CD4-positive, alpha-beta T cell treated with Interferon gamma for 1 hour (primary cell): Measurements from ENCODE around the gene MYDGF.

ENCODE experiments used
- DNase-seq: peaks from one replicate; pipeline ENCODE4 v3.0.0-alpha.2; 2020

MYDGF gene

DNA sequence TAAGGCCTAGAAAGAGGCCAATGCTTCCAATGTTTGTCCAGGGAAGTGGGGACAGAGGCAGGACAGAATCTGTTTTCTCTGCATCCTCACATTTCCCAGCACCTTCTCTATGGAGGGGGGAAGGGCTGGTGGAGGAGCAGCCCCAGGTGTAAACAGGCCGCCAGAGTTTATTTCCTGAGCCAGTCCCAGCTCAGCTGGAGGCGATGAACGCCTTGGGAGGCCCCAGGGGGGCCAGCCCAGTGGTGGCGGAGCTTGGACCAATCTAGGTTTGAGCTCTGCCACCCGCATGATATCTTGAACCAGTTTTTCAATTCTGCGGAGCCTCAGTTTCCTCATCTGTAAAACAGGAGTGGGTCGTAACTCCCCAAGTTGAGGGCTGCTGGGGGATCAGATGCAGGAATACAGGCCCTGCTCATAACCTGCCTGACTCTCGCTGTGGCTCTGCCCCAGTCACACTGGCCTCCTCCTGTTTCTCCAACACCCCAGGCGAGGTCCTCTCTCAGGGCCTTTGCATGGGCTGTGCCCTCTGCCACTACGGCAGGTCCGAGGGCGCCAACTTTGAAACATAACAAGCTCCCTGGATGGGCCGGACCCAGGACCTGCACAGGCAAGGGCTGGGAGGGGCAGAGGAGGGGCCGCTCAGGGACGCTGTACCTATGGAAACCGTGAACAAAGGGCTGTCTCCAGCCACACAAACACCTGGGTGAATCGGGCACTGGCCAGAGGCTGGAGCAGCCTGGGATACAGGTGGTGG lies 29.7 kb downstream of the MYDGF start:
- no peak for DNase-seq

DNA sequence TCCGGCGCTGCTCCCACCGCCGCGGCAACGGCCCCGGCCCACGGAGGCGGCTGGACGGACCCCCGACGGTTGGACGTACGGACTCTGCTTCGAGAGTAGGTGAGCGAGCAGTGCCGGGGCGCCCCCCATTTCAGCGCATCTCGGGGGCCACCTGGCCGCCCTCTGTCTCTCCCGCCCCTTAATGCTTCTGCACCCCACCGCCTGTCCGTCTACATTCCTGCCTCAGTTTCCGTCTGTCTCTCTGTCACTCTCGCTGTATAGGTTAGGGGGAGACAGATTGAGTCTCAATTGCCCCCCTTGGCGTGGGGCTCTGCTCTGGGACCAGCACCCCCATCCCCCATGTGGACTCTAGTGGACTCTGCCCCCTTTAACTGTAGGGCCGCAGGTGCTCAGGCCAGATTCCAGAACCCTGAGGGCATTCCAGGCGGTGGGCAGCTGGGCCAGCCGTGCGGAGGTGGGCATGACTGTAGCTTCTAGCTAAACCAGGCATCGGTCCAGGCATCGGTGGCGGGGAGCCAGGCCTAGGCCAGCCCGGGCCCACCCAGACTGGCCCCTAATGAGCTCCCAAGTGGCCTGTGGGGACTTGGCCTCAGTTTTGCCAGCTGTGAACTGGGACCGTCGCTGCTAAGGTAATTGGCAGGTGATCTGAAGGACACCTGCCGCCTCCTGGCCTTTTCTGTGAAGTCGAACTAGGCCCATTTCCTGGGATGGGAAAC lies 30.5 kb downstream of the MYDGF start:
- DNase-seq: no peak

DNA sequence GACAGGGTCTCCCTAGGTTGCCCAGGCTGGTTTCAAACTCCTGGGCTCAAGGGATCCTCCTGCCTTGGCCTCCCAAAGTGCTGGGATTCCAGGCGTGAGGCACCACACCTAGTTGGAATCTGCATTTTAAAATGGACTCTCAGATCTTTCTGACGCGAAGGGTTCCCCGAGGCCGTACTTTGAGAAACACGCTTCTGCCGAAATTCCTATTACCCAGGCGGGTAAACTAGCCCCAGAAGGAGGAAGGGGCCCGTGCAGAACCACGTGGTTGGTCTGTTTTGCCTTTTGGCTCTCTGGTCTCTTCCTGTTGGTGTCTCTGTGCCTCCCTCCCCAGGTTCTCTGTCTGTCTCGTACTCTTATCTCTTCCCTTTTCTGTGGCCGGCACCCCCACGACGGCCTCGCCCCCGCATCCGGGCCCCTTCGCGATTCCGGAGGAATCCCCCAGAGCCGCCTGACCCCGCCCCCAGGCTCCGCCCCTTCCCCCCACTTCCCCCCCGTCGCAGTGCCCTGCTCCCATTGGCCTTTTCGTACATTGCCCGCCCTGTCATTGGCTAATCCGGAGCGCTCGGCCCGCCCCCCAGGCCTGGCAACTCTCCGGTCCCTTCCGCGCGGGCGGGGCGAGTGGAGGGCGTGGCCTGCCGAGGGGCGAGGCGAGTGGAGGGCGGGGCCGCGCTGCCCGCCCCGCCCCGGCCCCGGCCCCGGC lies 31.2 kb downstream of the MYDGF start, which contains the start of gene TNFAIP8L1:
TNFAIP8L1 (plus strand) TSS at position 689 of the 703 bp plus-strand sequence. CDS start 12,354 bp downstream, outside the sequence.
- DNase-seq: peak; percentile 98

DNA sequence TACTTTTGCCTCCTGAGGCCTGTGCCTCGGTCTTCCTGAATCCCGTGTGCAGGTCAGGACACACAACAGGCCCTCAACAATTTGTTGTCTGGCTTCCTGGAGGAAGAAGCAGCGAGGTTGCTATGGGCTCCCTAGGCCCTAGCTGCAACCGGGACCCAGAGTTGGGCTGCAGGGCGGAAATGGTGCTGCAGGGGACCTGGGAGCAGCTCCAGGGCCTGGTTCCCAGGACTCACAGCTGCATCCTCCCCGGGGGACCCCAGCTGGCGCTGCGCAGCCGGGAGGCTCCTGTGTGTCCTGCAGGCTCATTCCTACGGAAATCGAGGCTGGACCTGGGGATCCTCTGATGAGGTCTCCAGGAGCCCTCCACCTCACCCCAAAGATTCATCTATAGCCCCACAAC lies 31.8 kb downstream of the MYDGF start:
- DNase-seq: no peak

DNA sequence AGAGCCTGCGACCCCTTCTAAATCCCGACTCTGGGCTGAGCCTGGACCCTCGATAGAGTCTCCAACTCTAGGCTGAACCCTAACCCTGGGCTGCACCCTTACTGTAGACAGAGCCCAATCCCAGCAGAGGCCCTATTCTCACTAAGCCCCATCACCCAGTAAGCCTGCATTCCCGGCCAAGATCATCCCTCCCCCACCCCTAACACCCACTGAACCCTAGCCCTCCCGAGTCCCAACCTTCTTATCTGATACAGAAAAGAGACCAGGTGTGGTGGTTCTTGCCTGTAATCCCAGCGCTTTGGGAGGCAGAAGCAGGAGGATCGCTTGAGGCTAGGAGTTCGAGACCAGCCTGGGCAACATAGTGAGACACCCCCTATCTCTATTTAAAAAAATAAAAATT lies 33.4 kb downstream of the MYDGF start:
- no peak for DNase-seq

DNA sequence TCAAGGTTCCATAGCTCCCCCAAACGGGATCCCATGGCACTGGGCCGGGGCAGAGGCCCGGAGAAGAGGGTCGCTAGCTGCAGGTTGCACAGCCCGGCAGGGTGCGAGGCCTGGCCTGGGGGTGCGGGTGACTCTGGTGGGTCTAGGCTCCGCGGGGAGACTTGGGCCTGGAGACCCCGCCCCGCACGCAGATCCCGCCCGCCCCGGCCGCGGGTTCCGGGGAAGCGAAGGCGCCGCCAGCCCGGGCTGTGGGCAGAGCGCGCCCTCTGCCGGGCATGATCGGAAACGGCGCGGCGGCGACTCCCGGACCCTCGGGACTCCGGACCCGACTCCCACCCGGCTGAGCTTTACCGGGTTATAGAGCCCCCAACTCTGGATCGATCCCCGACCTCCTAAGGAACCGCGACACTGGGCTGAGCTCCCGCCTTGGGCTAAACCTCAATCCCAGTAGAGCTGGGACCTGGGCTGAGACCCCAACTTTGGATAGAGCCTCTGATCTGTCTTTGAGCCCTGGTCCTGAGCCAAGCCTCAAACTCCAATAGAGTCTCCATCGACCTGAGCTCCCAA lies 33.9 kb downstream of the MYDGF start:
- DNase-seq: peak; percentile 69

DNA sequence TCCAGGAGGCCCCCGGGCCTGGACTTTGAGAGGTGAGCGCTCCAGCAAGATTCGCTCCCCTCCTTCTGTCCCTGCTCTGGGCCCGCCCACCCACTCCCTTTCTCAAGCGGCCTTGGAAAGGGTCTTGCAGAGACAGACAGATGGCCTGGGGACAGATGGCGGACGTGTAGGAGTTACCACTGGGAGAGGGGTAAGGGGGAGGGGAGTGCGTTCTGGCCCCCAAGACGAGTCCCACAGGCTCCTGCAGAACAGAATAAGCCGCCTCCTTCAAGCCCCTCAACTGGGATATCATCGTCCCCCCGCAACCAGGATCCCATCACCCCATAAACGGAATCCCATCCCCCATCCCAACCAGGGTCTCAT lies 34.4 kb downstream of the MYDGF start:
- DNase-seq: no peak

DNA sequence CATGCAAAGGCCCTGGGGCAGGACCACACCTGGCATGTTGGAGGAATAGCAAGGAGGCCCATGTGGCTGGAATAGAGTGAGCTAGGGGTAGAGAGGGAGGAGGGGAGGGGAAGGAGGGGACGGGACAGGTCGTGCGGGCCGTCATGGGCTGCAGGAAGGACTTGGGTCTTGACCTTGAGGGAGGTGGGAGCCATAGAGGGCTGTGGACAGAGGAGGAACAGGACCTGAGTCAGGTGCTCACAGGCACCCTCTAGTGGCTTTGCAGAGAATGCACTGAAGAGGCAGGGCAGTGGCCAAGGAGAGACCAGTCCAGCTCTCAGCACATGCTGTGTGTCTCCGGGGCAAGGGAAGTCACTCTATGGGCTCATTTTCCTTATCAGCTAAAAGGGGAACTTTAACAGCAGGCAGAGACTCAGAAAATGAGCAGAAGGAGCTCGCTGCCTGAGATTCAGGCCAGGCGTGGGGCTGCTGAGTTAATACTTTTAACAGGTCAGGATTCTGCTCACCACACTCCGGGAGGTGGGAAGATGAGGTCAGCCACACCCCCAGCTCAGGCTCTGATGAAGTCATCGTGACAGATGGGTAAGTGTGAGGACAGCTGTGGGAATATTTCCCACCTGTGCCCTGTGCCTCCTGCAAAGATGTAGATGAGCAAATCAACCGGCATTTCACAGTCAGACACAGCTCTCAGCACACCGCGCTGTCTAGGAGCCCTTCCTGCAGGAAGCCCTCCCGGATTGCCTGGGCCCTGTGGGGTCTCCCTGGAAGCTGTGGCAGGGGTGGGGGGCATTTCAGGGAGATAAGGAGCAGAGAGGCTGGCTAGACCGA lies 36.8 kb downstream of the MYDGF start:
- DNase-seq: peak; percentile 77

DNA sequence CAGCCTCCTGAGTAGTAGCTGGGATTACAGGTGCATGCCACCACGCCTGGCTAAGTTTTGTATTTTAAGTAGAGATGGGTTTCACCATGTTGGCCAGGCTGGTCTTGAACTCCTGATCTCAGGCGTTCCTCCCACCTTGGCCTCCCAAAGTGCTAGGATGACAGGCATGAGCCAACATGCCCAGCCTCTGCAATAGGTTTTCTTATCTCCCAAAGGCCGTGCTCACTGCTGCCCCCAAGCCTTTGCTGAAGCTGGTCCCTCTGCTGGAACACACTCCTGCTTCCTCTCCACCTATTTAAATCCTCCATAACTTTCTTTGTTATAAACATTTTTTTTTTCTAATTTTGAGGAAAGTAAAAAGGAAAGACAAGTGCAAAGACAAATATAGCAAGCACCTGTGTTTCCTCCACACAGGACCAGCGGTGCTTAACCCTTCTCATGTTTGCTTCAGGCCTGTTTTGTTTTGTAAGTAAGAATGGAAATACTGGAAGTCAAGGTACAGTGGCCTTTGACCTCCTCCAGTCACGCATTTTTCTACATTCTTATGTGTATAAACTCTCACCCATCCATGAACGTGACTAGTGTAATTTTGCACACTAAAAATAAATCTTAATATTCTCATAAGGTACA lies 45.3 kb downstream of the MYDGF start:
- DNase-seq: no peak

DNA sequence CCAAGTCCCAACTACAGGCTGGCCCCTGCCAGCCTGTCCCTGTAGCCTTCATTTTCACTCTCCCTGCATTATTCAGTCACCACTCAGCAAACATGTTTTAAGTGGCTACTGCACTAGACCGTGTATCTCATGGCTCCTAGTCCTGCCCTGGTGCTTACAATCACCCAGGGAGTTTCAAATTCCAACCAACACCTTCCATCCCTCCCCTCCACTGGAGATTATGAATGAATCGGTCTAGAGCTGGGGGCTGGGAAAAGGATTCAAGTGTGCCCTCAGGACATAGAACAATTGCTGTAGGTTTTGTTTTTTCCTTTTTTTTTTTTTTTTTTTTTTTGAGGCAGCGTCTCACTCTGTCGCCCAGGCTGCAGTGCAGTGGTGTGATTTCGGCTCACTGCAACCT lies 45.8 kb downstream of the MYDGF start:
- DNase-seq: no peak

DNA sequence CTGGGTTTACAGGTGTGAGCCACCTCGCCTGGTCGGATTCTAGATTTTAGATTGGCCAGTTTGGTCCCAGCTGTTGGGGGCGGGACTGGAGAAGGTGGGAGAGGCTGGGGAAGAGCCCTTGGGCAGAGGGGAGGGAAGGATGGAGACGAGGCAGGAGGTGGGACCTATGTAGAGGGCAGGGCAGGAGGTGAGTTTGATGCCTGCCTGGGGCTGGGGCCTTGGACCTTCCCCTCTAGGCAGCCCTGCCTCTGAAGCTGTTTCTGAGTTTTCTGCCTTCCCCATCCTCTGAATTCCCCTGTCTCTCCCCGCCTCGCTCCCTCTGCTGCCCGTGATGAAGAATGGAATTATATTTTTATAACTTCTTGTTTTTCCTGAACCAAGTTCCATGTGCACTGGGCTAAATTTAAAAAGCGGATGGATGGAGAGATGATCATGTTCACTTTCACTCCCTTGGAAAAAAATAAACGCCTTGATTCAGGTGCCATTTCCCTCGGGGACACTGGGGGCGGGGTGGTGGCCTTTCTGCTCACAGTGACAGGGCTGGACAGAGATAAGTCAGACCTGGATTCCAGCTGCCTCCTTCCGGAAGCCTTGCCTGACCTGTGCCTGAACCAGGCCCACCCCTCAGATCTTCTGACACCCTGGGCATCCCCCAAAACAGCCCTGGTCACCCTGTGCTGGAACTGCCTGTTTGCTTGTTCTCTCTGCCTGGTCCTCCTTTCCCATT lies 47.3 kb downstream of the MYDGF start:
- no peak for DNase-seq

DNA sequence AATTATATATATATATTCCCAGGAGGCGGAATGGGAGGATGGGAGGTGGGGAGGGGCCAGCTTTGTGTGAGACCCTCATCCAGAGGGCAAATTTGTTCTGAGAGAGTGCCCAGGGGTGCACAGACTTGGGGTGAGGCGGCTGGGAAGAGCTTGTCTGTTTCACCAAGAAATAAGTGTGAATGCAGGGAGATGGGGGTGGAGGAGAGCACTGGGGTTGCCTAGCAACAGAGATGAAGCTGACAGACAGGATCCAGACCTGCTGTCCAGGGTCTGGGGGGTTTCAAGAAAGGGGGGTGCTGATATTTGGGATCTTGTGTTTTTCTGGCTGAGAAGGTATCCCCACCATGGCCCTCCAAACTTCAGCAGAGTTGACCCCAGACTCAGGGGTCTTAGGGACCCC lies 49.5 kb downstream of the MYDGF start:
- DNase-seq: no peak

DNA sequence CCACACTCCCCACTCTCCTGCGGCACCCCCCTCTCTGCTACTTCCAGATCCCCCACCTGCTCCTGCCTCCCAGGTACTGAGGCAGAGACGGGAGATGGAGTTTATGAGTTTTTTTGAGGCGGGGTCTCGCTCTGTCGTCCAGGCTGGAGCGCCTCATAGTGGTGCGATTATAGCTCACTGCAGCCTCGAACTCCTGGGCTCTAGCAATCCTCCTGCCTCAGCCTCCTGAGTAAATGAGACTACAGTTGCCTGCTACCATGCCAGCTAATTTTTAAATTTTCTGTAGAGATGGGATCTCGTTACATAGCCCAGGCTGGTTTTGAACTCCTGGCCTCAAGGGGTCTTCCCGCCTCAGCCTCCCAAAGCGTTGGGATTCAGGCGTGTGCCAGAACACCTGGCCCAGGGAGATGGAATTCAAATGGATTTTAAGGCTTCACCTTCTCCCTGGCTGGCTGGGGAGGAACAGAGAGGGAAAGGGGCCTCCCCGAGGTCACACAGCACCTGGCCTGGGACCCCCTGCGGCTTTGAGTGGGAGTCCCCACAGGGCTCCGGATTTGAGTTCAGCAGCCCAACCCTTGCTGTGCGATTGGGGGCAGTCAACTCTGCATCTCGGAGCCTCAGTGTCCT lies 50.4 kb downstream of the MYDGF start:
- DNase-seq: no peak

DNA sequence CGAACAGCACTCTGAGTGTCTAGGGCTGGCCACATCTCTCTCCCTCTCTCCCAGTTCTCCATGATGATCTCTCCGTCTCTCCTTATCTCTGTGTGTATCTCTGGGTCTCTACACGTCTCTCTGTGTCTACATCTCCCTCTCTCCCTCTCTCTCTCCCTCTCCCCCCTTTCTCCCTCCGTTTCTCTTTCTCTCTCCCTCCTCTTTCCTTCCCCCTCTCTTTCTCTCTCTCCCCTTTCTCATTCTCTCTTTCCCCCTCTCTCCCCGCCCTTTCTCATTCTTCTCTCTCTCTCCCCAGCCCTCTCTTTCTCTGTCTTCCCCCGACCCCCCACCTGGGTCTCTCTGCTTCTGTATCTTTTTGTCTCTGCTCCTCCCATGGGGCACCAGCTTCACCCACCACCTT lies 52.1 kb downstream of the MYDGF start:
- DNase-seq: no peak

DNA sequence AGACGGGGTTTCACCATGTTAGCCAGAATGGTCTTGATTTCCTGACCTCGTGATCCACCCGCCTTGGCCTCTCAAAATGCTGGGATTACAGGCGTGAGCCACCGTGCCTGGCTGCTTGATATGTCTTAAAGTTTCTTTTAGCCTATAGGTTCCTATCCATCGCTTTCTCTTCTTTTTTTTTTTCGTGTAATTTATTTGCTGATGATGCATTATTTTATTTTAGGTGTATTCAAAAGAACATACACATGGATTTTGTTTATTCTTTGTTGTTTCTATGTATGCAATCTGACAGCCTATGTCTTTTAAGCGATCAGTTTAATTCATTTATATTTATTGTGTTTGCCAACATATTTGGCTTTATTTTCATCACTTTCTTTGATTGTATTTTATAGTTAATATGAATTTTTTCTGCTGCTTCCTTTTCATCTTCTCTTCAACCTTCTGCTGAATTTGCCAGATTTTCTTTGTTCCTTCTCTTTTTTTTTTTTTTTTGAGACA lies 56.8 kb downstream of the MYDGF start:
- no peak for DNase-seq

DNA sequence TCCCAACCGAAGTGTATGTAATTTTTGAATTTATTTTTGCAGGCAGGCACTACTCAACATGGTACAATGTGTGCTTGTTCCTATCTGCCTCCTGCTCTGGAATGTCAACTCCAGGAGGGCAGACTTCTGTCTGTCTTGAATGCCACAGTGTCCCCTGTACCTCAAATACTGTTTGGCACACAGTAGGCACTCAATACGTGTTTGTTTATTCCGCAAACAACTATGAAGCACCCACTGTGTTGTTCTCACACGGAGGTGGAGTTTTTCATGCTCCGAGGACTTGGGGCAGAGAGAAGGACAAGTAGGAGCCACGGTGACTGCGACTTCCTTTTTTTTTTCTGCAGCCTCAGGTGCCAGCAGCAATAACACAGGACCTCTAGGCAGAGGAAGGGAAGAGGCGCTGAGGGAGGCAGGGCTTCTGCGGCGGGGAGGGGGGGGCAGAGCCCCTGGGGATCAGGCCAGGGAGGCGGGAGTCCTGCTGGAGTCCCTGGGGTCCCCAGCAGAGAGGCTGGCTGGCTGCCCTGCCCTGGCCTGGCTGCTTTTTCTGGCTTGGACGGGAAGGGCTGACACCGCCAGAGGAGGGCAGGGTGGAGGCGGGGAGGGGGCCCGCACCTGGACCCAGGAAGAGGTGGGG lies 60.1 kb downstream of the MYDGF start:
- no peak for DNase-seq
